Activated naive CD4-positive, alpha-beta T cell treated with anti-CD3 and anti-CD28 coated beads for 36 hours (primary cell): ENCODE data around the gene TMTC2. TPM values are rescaled to one million over a fixed set of nuclear protein-coding genes. Genes with fewer than 3 reads are reported as not detected.

ENCODE experiments used
- CTCF ChIA-PET: fragments of 350-600 bp; sonication (Branson Sonifier 250); formaldehyde crosslinking; loops from one replicate; lab custom pipeline; 2021; ENCODE audit warnings: antibody characterized with exemption; lab: Charles Lee
- DNase-seq: peaks from one replicate; pipeline ENCODE4 v3.0.0-alpha.2; 2020
- H3K27ac Mint-ChIP-seq: one replicate; pipeline ENCODE4 v1.8.0; 2021; ENCODE audit warnings: mild to moderate bottlenecking, mixed read lengths
- H3K27me3 Mint-ChIP-seq: one replicate; pipeline ENCODE4 v1.8.0; 2021; ENCODE audit warnings: low read depth, mixed read lengths
- H3K36me3 Mint-ChIP-seq: one replicate; pipeline ENCODE4 v1.8.0; 2021; ENCODE audit warnings: low read depth, mixed read lengths
- H3K4me1 Mint-ChIP-seq: one replicate; pipeline ENCODE4 v1.8.0; 2021; ENCODE audit warnings: low read depth, mixed read lengths
- H3K4me3 Mint-ChIP-seq: one replicate; pipeline ENCODE4 v1.8.0; 2021; ENCODE audit warnings: mild to moderate bottlenecking, moderate library complexity, mixed read lengths
- H3K9me3 Mint-ChIP-seq: one replicate; pipeline ENCODE4 v1.8.0; 2021; ENCODE audit warnings: mixed read lengths
- intact Hi-C: fragments of 100-400 bp; cut with micrococcal nuclease; formaldehyde crosslinking; loops from one replicate; pipeline ENCODE4 v1.15.1; 2023
- total RNA-seq, 2 experiments: library from RNA; stranded (reverse); gene quantifications; one replicate each; pipeline ENCODE4 v1.2.3, GENCODE V29; 2021

The TMTC2 gene
- 1 to 10 TPM; 3.1 TPM for total RNA-seq

GRCh38 chr12:82686168-82687020 is at the start of gene TMTC2:
Gene TMTC2 (plus strand): TSS chr12:82686906.
- Mint-ChIP-seq H3K4me1 (peaks cover 11% of the 10 kb centered on the region), H3K4me3 (peak within 1 kb of the TSS; percentile 84), H3K9me3 (no peaks in the 10 kb centered on the region), H3K36me3 (peaks cover 3% of the 10 kb centered on the region), H3K27me3 (peaks cover 3% of the 10 kb centered on the region), H3K27ac (peak within 1 kb of the TSS; percentile 68)
- CTCF ChIA-PET = interaction anchor here (0.5 to 2.4 kb wide), 35 partner anchors 10 to 1817 kb away, joined by 3 to 21 read pairs (median 3); no protein-coding TSS in a partner anchor
- DNase-seq = peak; percentile 94
- intact Hi-C loops = loop anchor here (1.0 to 5.0 kb wide), 7 partner anchors 86 to 1271 kb away; partner anchors contain the start of genes CCDC59 and METTL25

- intact Hi-C loops = no loop called here
- Mint-ChIP-seq H3K27me3 (no peaks in the 10 kb centered on the region), H3K4me3 (no peak overlapping the region), H3K9me3 (peaks cover 5% of the 10 kb centered on the region), H3K4me1 (no peaks in the 10 kb centered on the region), H3K27ac (no peak overlapping the region), H3K36me3 (no peaks in the 10 kb centered on the region)
- CTCF ChIA-PET = no interaction called here
- no peak for DNase-seq
Measured at GRCh38 chr12:82638324-82638723, 48.4 kb upstream of the TMTC2 start.

GRCh38 chr12:82644896-82645295 is 41.8 kb upstream of the TMTC2 start:
- H3K27ac Mint-ChIP-seq = no peak overlapping the region
- CTCF ChIA-PET = interaction anchor here (0.6 to 0.7 kb wide), 2 partner anchors 67 to 69 kb away, joined by 4 to 5 read pairs; no protein-coding TSS in a partner anchor
- no peaks in the 10 kb centered on the region for H3K36me3 Mint-ChIP-seq
- H3K9me3 Mint-ChIP-seq = peaks cover 4% of the 10 kb centered on the region
- H3K4me3 Mint-ChIP-seq = no peak overlapping the region
- no peak for DNase-seq
- no peaks in the 10 kb centered on the region for H3K4me1 Mint-ChIP-seq
- intact Hi-C loops = no loop called here
- H3K27me3 Mint-ChIP-seq = no peaks in the 10 kb centered on the region

GRCh38 chr12:82645414-82645813 is 41.3 kb upstream of the TMTC2 start:
- no peaks in the 10 kb centered on the region for H3K4me1 Mint-ChIP-seq
- H3K27ac Mint-ChIP-seq = no peak overlapping the region
- no peak for DNase-seq
- no peak overlapping the region for H3K4me3 Mint-ChIP-seq
- H3K36me3 Mint-ChIP-seq = no peaks in the 10 kb centered on the region
- H3K9me3 Mint-ChIP-seq = peaks cover 4% of the 10 kb centered on the region
- H3K27me3 Mint-ChIP-seq = no peaks in the 10 kb centered on the region
- CTCF ChIA-PET = interaction anchor here (0.6 to 0.7 kb wide), 2 partner anchors 66 to 68 kb away, joined by 4 to 5 read pairs; no protein-coding TSS in a partner anchor
- intact Hi-C loops = no loop called here

GRCh38 chr12:82647853-82648252 is 38.9 kb upstream of the TMTC2 start:
- DNase-seq = no peak
- peaks cover 3% of the 10 kb centered on the region for H3K9me3 Mint-ChIP-seq
- no peaks in the 10 kb centered on the region for H3K36me3 Mint-ChIP-seq
- no peaks in the 10 kb centered on the region for H3K27me3 Mint-ChIP-seq
- H3K4me3 Mint-ChIP-seq = no peak overlapping the region
- H3K4me1 Mint-ChIP-seq = peaks cover 3% of the 10 kb centered on the region
- CTCF ChIA-PET = no interaction called here
- no peak overlapping the region for H3K27ac Mint-ChIP-seq
- intact Hi-C loops = no loop called here

- intact Hi-C loops = no loop called here
- no peak for DNase-seq
- Mint-ChIP-seq H3K27ac (no peak overlapping the region), H3K36me3 (no peaks in the 10 kb centered on the region), H3K27me3 (no peaks in the 10 kb centered on the region), H3K4me3 (no peak overlapping the region), H3K4me1 (peaks cover 3% of the 10 kb centered on the region), H3K9me3 (no peaks in the 10 kb centered on the region)
- CTCF ChIA-PET = no interaction called here
Measured at GRCh38 chr12:82648259-82648909, 38.3 kb upstream of the TMTC2 start.

GRCh38 chr12:82650627-82651337 is 35.9 kb upstream of the TMTC2 start:
- DNase-seq = peak; percentile 7
- Mint-ChIP-seq H3K4me3 (no peak overlapping the region), H3K36me3 (no peaks in the 10 kb centered on the region), H3K27ac (no peak overlapping the region), H3K9me3 (no peaks in the 10 kb centered on the region), H3K27me3 (peaks cover 5% of the 10 kb centered on the region), H3K4me1 (peaks cover 3% of the 10 kb centered on the region)
- intact Hi-C loops = no loop called here
- CTCF ChIA-PET = interaction anchor here (0.6 to 1.3 kb wide), 3 partner anchors 35 to 321 kb away, joined by 3 to 4 read pairs (median 3); no protein-coding TSS in a partner anchor

- intact Hi-C loops = no loop called here
- peaks cover 3% of the 10 kb centered on the region for H3K4me1 Mint-ChIP-seq
Measured at GRCh38 chr12:82651489-82651888, 35.2 kb upstream of the TMTC2 start.

GRCh38 chr12:82652071-82652470 is 34.6 kb upstream of the TMTC2 start:
- Mint-ChIP-seq H3K4me3 (no peak overlapping the region), H3K36me3 (no peaks in the 10 kb centered on the region), H3K27ac (no peak overlapping the region), H3K4me1 (peaks cover 3% of the 10 kb centered on the region), H3K9me3 (no peaks in the 10 kb centered on the region), H3K27me3 (peaks cover 7% of the 10 kb centered on the region)
- CTCF ChIA-PET = no interaction called here
- intact Hi-C loops = no loop called here
- no peak for DNase-seq

More at GRCh38 chr12:82651489-82651888, 35.2 kb upstream of the TMTC2 start:
- H3K9me3 Mint-ChIP-seq = no peaks in the 10 kb centered on the region
- CTCF ChIA-PET = no interaction called here
- DNase-seq = no peak
- H3K36me3 Mint-ChIP-seq = no peaks in the 10 kb centered on the region
- no peak overlapping the region for H3K27ac Mint-ChIP-seq
- peaks cover 7% of the 10 kb centered on the region for H3K27me3 Mint-ChIP-seq
- no peak overlapping the region for H3K4me3 Mint-ChIP-seq

- Mint-ChIP-seq H3K4me3 (no peak overlapping the region), H3K27me3 (peaks cover 21% of the 10 kb centered on the region), H3K36me3 (no peaks in the 10 kb centered on the region), H3K9me3 (no peaks in the 10 kb centered on the region), H3K27ac (no peak overlapping the region), H3K4me1 (peaks cover 2% of the 10 kb centered on the region)
- CTCF ChIA-PET = no interaction called here
- intact Hi-C loops = no loop called here
- DNase-seq = no peak
Measured at GRCh38 chr12:82655751-82656150, 31.0 kb upstream of the TMTC2 start.

- Mint-ChIP-seq H3K27me3 (peaks cover 27% of the 10 kb centered on the region), H3K4me1 (no peaks in the 10 kb centered on the region), H3K9me3 (no peaks in the 10 kb centered on the region), H3K4me3 (no peak overlapping the region), H3K27ac (no peak overlapping the region), H3K36me3 (no peaks in the 10 kb centered on the region)
- DNase-seq = no peak
- CTCF ChIA-PET = no interaction called here
- intact Hi-C loops = no loop called here
Measured at GRCh38 chr12:82659343-82660207, 27.1 kb upstream of the TMTC2 start.
